ENCODE results near the gene DPM3.

DNA sequence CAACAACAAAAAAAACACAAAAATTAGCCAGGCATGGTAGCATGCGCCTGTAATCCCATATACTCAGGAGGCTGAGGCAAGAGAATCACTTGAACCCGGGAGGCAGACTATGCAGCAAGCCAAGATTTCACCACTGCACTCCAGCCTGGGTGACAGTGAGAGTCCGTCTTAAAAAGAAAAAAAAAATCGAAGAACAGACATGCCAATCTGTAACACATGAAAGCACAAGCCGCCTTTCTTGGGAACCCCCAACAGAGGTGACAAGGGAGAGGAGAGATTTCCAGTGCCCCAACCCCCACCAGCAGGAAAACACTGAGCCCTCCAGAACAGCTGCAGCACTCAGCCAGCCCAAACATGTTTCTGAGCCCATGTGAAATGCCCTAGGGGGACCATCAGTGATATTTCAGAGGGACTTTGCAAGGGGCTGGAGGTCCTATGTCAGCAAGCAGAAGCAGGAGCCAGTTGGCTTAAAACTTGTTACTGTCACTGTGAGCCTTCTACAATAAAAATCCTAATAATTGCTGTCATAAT, 26.8 kb downstream of the DPM3 start:
- TF ChIP-seq CTCF (IDR thresholded peaks at IDR 0.05) (no peak), ELF1 (IDR thresholded peaks at IDR 0.05) (no peak)

Data from SK-N-SH (cell line).